Neural progenitor cell (in vitro differentiated cells): ENCODE results near the gene TDRD6. TPM values are rescaled to one million over a fixed set of nuclear protein-coding genes. Genes with fewer than 3 reads are reported as not detected.

Source experiments
- DNase-seq: peaks from one replicate; pipeline ENCODE4 v3.0.0-alpha.2; 2016; ENCODE audit warnings: low spot score
- H2AFZ ChIP-seq: fragments of 200-600 bp; sonication (generic); replicated peaks from 2 replicates; pipeline ENCODE4 v1.6.1; 2016; ENCODE audit warnings: antibody characterized with exemption
- H3F3A ChIP-seq: fragments of 200-600 bp; sonication (generic); 2 replicates; pipeline ENCODE4 v1.6.1; 2016; ENCODE audit warnings: antibody characterized with exemption, low read depth
- H3K27ac ChIP-seq: fragments of 200-600 bp; sonication (generic); 2 replicates; pipeline ENCODE4 v1.5.1; 2016; ENCODE audit warnings: mild to moderate bottlenecking
- H3K27me3 ChIP-seq: fragments of 200-600 bp; sonication (generic); 2 replicates; pipeline ENCODE4 v1.6.1; 2016; ENCODE audit warnings: mild to moderate bottlenecking, moderate library complexity
- H3K36me3 ChIP-seq: fragments of 200-600 bp; sonication (generic); 2 replicates; pipeline ENCODE4 v1.5.1; 2016
- H3K4me1 ChIP-seq: fragments of 200-600 bp; sonication (generic); 2 replicates; pipeline ENCODE4 v1.6.1; 2016; ENCODE audit warnings: mixed run types
- H3K4me2 ChIP-seq: fragments of 200-600 bp; sonication (generic); 2 replicates; pipeline ENCODE4 v1.6.1; 2016
- H3K4me3 ChIP-seq: fragments of 200-600 bp; sonication (generic); 2 replicates; pipeline ENCODE4 v1.5.1; 2016
- H3K79me2 ChIP-seq: fragments of 200-600 bp; sonication (generic); 2 replicates; pipeline ENCODE4 v1.6.1; 2016; ENCODE audit warnings: low read depth
- H3K9ac ChIP-seq: fragments of 200-600 bp; sonication (generic); 2 replicates; pipeline ENCODE4 v1.6.1; 2016
- H3K9me3 ChIP-seq: fragments of 200-600 bp; sonication (generic); 2 replicates; pipeline ENCODE4 v1.5.1; 2016; ENCODE audit warnings: low read depth
- H4K20me1 ChIP-seq: fragments of 200-600 bp; sonication (generic); 2 replicates; pipeline ENCODE4 v1.6.1; 2016; ENCODE audit warnings: low read depth
- H3K27ac Mint-ChIP-seq: 3 replicates; pipeline ENCODE4 v1.8.0; 2021; ENCODE audit warnings: mixed read lengths
- H3K27me3 Mint-ChIP-seq: 2 replicates; pipeline ENCODE4 v1.8.0; 2022; ENCODE audit warnings: low read depth, mild to moderate bottlenecking, inconsistent platforms, moderate library complexity, mixed read lengths; ENCODE audit not compliant: insufficient read depth
- H3K36me3 Mint-ChIP-seq: 3 replicates; pipeline ENCODE4 v1.8.0; 2021; ENCODE audit warnings: mixed read lengths
- H3K4me1 Mint-ChIP-seq: 3 replicates; pipeline ENCODE4 v1.8.0; 2021; ENCODE audit warnings: mixed read lengths
- H3K4me3 Mint-ChIP-seq: 3 replicates; pipeline ENCODE4 v1.8.0; 2021; ENCODE audit warnings: mild to moderate bottlenecking, moderate library complexity, mixed read lengths
- H3K9me3 Mint-ChIP-seq: 3 replicates; pipeline ENCODE4 v1.8.0; 2020; ENCODE audit warnings: mixed read lengths
- CTCF ChIP-seq: fragments of 200-600 bp; sonication (generic); IDR thresholded peaks from 2 replicates; pipeline ENCODE4 v1.5.1; 2017; ENCODE audit warnings: antibody characterized with exemption, mild to moderate bottlenecking
- EZH2 ChIP-seq: fragments of 200-600 bp; sonication (generic); IDR thresholded peaks from 2 replicates; pipeline ENCODE4 v1.6.1; 2017; ENCODE audit warnings: antibody characterized with exemption, mild to moderate bottlenecking, moderate library complexity
- EZH2phosphoT487 ChIP-seq: fragments of 200-600 bp; sonication (generic); IDR thresholded peaks from 2 replicates; pipeline ENCODE4 v1.6.1; 2017; ENCODE audit warnings: antibody characterized with exemption
- total RNA-seq: library from RNA; depleted of rRNA; stranded (reverse); fragments of >200 nt; gene quantifications from 2 replicates; pipeline ENCODE4 v1.2.3, GENCODE V29; 2015; ENCODE audit warnings: low replicate concordance

TDRD6 gene
- total RNA-seq, 1 donor from 2014 or later = 0.09 TPM

- H2AFZ ChIP-seq = no peak overlapping the region
- H3F3A ChIP-seq = no peaks in the 10 kb centered on the region
- Mint-ChIP-seq H3K27me3 (peaks cover 2% of the 10 kb centered on the region), H3K4me1 (no peaks in the 10 kb centered on the region), H3K9me3 (no peaks in the 10 kb centered on the region), H3K36me3 (no peaks in the 10 kb centered on the region), H3K4me3 (no peak overlapping the region), H3K27ac (no peak overlapping the region)
- no peaks in the 10 kb centered on the region for H3K36me3 ChIP-seq
- no peak for TF ChIP-seq EZH2
- TF ChIP-seq EZH2phosphoT487 = no peak
- no peak for TF ChIP-seq CTCF
- no peaks in the 10 kb centered on the region for H3K27me3 ChIP-seq
- no peaks in the 10 kb centered on the region for H4K20me1 ChIP-seq
- H3K4me2 ChIP-seq = no peak overlapping the region
- H3K4me1 ChIP-seq = no peaks in the 10 kb centered on the region
- H3K9me3 ChIP-seq = no peaks in the 10 kb centered on the region
- no peak overlapping the region for H3K27ac ChIP-seq
- DNase-seq = no peak
- H3K79me2 ChIP-seq = no peaks in the 10 kb centered on the region
- no peak overlapping the region for H3K4me3 ChIP-seq
- no peak overlapping the region for H3K9ac ChIP-seq
Measured at GRCh38 chr6:46719099-46719498, 31.4 kb downstream of the TDRD6 start.

DNA sequence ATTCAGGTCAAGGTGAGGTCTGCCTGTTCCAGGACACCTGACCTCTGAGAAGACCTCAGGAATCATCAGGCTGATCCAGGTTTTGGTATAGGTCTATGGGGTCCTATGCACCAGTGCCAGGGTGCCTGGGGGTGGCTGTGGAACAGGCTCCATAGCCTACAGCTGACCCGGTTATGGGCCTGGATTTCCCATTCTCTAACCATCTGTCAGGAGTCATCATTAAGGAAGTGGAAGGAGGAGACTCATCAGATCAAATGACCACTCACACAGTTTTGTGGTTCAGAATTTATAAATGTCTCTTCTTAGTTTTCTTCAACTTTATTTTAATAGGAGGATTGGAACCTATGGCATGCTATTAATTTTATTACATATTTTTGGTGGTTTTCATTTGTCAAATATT lies 32.7 kb downstream of the TDRD6 start:
- H3K36me3 Mint-ChIP-seq = no peaks in the 10 kb centered on the region
- no peak overlapping the region for H3K4me2 ChIP-seq
- no peaks in the 10 kb centered on the region for H3K4me1 Mint-ChIP-seq
- no peak overlapping the region for H3K9ac ChIP-seq
- no peak overlapping the region for H3K27ac ChIP-seq
- H4K20me1 ChIP-seq = no peaks in the 10 kb centered on the region
- no peak overlapping the region for H2AFZ ChIP-seq
- no peak for DNase-seq
- H3K9me3 ChIP-seq = no peaks in the 10 kb centered on the region
- H3K4me3 Mint-ChIP-seq = no peak overlapping the region
- H3K36me3 ChIP-seq = no peaks in the 10 kb centered on the region
- H3K27ac Mint-ChIP-seq = no peak overlapping the region
- H3K27me3 Mint-ChIP-seq = peaks cover 2% of the 10 kb centered on the region
- TF ChIP-seq CTCF (no peak), EZH2 (no peak), EZH2phosphoT487 (no peak)
- H3K79me2 ChIP-seq = no peaks in the 10 kb centered on the region
- H3K9me3 Mint-ChIP-seq = no peaks in the 10 kb centered on the region
- no peaks in the 10 kb centered on the region for H3K27me3 ChIP-seq
- H3F3A ChIP-seq = no peaks in the 10 kb centered on the region
- no peaks in the 10 kb centered on the region for H3K4me1 ChIP-seq
- no peak overlapping the region for H3K4me3 ChIP-seq

GRCh38 chr6:46729787-46730326 lies 42.2 kb downstream of the TDRD6 start:
- no peak overlapping the region for H3K27ac ChIP-seq
- H3K36me3 ChIP-seq = no peaks in the 10 kb centered on the region
- H3F3A ChIP-seq = peaks cover 16% of the 10 kb centered on the region
- H3K4me1 ChIP-seq = no peaks in the 10 kb centered on the region
- Mint-ChIP-seq H3K4me3 (no peak overlapping the region), H3K9me3 (no peaks in the 10 kb centered on the region), H3K27me3 (peaks cover 14% of the 10 kb centered on the region), H3K36me3 (no peaks in the 10 kb centered on the region), H3K4me1 (peaks cover 2% of the 10 kb centered on the region), H3K27ac (no peak overlapping the region)
- H3K4me2 ChIP-seq = no peak overlapping the region
- H3K9me3 ChIP-seq = no peaks in the 10 kb centered on the region
- H4K20me1 ChIP-seq = no peaks in the 10 kb centered on the region
- no peak overlapping the region for H3K4me3 ChIP-seq
- H3K27me3 ChIP-seq = peaks cover 6% of the 10 kb centered on the region
- DNase-seq = no peak
- H2AFZ ChIP-seq = no peak overlapping the region
- no peak for TF ChIP-seq EZH2
- H3K79me2 ChIP-seq = no peaks in the 10 kb centered on the region
- no peak overlapping the region for H3K9ac ChIP-seq

GRCh38 chr6:46730921-46731461 lies 43.3 kb downstream of the TDRD6 start:
- Histone ChIP-seq H3K4me2 (no peak overlapping the region), H3K4me1 (no peaks in the 10 kb centered on the region), H3K4me3 (no peak overlapping the region), H3K9me3 (no peaks in the 10 kb centered on the region), H3K9ac (no peak overlapping the region), H4K20me1 (no peaks in the 10 kb centered on the region), H3F3A (peaks cover 17% of the 10 kb centered on the region), H3K79me2 (no peaks in the 10 kb centered on the region), H3K27ac (no peak overlapping the region), H2AFZ (no peak overlapping the region), H3K36me3 (no peaks in the 10 kb centered on the region), H3K27me3 (peaks cover 17% of the 10 kb centered on the region)
- DNase-seq = no peak
- Mint-ChIP-seq H3K36me3 (no peaks in the 10 kb centered on the region), H3K4me3 (no peak overlapping the region), H3K27me3 (peaks cover 16% of the 10 kb centered on the region), H3K4me1 (peaks cover 6% of the 10 kb centered on the region), H3K9me3 (no peaks in the 10 kb centered on the region), H3K27ac (no peak overlapping the region)
- TF ChIP-seq EZH2 = no peak
- TF ChIP-seq CTCF = no peak
- no peak for TF ChIP-seq EZH2phosphoT487
